Muscle of arm (tissue), 12 donors: Measurements from ENCODE around the gene IFT22. TPM values are rescaled to one million over a fixed set of nuclear protein-coding genes. Genes with fewer than 3 reads are reported as not detected.
"Not testable (repeated sequence)": the region's sequence is repeated elsewhere in the genome, so short reads cannot be mapped to it uniquely, and the experiment has no call there.

Source experiments
- DNase-seq: peaks from one replicate; pipeline ENCODE4 v3.0.0-alpha.2; 2013
- polyA plus RNA-seq, 12 donors: library from polyadenylated mRNA; unstranded; fragments of 120-200 nt; gene quantifications; one replicate each; pipeline ENCODE4 v1.2.1, GENCODE V29; 2013; ENCODE audit not compliant: insufficient read length in 12 of 12

IFT22 gene
- polyA plus RNA-seq, 12 donors: 14.3 to 30.4 (median 27.8) TPM; not detected in 1

DNA sequence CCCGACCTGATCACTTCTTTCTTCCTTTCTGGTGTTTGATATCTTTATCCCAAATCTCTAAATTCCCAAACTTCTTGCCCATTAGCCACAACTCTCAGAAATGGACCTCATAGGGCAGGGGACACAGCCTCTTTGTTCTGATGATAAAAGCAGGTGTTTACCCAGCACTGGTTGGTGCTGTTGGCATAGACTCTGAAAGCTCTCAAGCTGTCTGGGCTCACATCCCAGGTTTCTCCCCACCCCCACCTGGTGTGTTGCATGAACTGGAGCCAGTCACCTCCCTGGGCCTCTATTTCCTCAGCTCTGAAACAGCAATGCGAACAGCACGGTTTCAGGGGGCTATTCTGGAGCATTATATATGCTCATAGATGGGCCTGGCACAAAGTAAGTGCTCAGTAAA, 35.7 kb downstream of the IFT22 start:
- not testable (repeated sequence) for DNase-seq

DNA sequence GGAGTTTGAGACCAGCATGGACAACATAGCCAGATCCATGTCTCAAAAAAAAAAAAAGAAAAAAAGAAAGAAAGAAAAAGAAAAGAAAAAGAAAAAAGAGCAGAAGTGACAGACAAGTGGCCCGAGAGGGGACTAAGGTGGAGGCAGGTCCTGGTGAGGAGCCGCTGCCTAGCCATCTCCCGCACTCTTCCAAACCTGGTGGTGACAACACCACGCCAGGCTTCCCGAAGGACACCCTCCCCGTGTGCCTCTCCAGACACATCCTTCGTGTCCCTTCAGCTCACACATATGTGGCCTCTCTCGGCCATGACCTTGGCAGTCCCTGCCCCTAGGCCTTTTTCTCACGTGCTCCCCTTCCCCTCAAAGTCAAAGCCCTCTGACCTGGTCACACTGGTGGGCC, 36.4 kb downstream of the IFT22 start:
- no peak for DNase-seq

DNA sequence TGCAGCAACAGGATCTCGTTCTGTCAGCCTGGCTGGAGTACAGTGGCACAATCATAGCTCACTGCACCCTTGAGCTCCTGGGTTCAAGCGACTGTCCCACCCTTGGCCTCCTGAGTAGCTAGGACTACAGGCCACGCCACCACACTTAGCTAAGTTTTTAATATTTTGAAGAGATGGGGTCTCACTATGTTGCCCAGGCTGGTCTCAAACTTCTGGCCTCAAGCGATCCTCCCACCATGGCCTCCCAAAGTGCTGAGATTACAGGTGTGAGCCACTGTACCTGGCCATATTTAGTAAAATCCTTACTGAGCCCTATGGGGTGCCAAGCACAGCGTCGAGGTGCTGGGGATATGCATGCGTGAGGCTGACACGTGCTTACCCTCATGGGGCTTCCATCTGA, 40.7 kb downstream of the IFT22 start:
- DNase-seq: not testable (repeated sequence)

DNA sequence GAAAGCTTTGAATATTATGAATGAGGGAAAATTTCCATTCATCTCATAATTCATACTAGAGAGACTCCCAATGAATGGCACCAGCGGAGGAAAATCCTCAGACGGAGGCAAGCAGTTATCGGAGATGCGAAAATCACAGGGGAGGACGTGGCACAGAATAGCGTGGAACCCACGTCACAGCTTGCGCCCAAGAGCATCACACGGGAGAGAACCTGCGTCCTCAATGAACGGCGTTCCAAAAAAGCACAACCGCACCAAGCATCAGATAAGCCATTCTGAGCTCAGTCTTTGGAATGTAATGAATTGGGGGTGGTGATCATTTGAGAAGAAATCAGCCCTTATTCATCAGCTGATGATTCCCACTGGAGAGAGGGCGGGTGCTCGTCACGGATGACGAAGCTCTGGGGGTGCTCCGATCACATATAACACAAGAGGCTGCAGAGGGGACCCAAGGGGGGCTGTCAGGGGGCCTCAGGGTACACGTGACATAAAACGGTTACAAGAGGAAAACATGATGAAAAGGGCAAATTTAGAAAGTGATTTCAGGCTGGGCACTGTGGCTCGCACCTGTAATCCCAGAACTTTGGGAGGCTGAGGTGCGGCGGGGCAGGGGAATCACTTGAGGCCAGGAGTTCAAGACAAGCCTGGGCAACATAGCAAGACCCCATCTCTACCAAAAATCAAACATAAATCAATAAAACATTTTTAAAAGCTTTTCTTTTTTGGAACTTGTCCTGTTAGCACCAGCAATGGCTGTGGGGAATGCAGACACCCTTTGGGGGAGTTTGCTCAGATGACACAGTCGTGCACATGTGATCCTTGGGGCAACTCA, 42.9 kb downstream of the IFT22 start:
- no peak for DNase-seq

DNA sequence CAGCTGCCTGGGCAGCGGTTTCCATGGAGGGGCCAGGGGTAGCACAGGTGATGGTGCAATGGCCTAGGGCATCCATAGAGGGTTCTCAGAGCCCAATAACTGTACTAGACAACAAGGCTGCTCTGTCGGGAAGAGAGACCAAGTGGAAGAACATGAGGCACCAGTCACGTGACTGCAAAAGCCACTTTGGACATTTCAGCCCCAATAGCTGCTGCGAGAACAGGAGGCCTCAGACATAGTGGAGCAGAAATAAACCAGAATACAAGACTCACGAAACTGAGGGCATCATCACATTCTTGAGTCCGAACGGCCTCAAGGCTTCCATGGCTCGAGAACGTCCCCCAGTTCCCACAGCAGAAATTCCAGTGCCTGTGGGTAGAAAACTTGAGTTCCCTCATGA, 44.5 kb downstream of the IFT22 start:
- no peak for DNase-seq

DNA sequence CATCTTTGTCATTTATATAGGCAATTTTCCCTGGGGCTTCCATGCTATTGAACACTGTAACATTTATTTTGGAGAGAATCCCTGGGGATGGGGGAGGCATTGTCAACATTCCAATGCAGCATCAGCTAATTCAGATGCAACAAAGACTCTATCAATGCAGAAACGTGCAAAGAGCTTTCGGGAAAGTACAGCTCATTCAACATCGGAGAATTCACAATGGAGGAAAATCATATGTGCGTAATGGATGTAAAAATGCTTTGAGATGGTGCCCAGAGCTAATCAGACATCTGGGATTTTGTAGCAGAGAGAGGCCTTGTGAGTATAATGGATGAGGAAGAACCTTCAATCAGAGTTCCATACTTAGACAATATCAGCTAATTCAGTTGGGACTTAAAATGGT, 48.4 kb downstream of the IFT22 start:
- DNase-seq: no peak

DNA sequence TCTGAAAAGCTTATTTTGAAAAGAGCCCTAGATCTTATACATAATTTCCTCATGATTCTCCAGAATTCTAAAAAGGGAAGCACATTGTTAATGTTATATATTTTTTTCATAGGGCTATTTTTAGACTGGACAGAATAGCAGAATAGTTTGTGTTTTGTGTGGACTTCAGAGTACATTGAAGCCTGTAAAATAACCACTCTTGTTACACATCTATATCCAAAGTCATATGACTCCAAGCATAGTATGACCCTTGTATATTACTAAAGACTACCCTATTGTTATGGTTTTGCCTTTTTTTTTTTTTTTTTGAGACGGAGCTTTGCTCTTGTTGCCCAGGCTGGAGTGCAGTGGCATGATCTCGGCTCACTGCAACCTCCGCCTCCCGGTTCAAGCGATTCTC, 50.6 kb downstream of the IFT22 start:
- no peak for DNase-seq

DNA sequence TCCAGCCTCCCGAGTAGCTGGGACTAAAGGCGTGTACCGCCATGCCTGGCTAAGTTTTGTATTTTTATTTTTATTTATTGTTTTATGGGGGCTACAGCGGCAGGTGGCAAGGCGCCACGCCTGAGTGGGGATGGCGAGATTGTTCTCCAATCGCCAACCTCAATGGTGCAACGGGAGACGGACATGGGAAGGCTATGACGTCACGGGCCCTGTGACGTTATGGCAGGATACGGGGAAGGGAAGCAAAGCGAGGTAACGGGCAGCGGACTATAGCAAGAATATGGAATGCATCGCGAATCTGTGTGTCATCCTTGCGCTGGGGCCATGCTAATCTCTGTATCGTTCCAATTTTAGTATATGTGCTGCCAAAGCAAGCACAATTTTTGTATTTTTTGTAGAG, 51.9 kb downstream of the IFT22 start:
- DNase-seq: no peak

DNA sequence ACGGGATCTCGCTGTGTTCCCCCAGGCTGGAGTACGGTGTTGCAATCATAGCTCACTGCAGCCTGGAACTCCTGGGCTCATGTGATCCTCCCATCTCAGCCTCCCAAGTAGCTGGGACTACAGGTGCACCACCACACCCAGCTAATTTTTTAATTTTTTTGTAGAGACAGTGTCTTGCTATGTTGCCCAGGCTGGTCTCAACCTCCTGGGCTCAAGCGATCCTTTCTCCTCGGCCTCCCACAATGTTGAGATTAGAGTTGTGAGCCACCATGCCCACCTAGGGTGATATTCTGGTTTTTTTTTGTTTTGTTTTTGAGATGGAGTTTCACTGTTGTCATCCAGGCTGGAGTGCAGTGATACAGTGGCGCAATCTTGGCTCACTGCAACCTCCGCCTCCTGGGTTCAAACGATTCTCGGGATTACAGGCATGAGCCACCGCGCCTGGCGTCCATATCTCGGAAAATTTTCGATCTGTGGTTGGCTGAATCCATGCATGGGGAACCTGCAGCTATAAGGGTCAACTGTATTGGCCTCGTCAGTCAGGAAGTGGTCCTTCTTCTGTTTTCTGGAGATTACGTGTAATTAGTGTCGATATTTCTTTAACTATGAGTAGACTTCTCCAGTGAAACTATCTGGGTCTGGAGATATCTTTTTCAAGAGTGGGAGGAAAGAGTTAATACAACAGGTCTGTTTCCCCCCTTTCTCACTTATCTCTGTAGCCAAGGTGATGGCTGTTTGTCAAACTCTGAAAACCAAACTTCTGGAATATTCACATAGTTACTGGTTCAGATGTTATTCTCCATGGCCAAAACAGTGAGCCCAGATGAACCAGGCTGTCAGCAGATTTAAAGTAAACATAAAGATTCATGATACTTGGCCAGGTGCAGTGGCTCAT, 55.7 kb downstream of the IFT22 start:
- no peak for DNase-seq

DNA sequence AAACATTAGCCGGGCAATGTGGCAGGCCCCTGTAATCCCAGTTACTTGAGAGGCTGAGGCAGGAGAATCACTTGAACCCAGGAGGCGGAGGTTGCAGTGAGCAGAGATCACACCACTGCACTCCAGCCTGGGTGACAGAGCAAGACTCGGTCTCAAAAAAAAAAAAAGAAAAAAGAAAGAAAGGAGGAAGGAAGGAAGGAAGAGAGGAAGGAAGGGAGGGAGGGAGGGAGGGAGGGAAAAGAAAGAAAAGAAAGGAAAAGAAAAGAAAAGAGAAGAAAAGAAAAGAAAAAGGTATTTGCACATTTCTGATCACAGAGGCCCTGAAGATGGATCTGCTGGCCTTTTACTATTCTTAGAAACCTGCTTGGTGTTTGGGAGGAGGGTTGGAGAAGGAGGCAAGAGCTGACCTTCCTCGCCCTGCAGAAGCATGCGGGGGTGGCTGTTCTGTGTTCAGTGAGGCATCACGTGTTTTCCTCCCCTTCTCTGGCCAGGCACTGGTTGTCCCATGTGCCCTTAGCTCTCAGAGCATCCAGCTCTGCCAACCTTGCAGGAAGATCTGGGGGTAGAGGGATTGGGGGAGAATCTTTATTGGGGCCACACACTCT, 57.4 kb downstream of the IFT22 start:
- DNase-seq: not testable (repeated sequence)

Other genes starting within 250 kb of the IFT22 start
- gene TRIM56, start 236.3 kb downstream of the IFT22 start, polyA plus RNA-seq: 10 to 100 TPM in 4 of 12 donors, 1 to 10 TPM in 7, not detected in 1; 7.0 to 18.5 (median 8.9) TPM
- 1 to 10 TPM in 11 of 12 donors, not detected in 1; 1.7 to 10.0 (median 3.0) TPM for gene SERPINE1, start 194.7 kb downstream of the IFT22 start, polyA plus RNA-seq
- 10 to 100 TPM in 11 of 12 donors, not detected in 1; 17.8 to 36.0 (median 20.6) TPM for gene AP1S1, start 167.3 kb downstream of the IFT22 start, polyA plus RNA-seq
- not detected for gene VGF, start 156.2 kb downstream of the IFT22 start, polyA plus RNA-seq
- under 1 TPM in 2 of 12 donors, not detected in 10; 0.11 to 0.15 TPM for gene NAT16, start 141.5 kb downstream of the IFT22 start, polyA plus RNA-seq
- gene MOGAT3, start 120.8 kb downstream of the IFT22 start, polyA plus RNA-seq: 10 to 100 TPM in 1 of 12 donors, under 1 TPM in 4, not detected in 7; 0.08 to 31.6 (median 0.15) TPM
- 10 to 100 TPM in 11 of 12 donors, not detected in 1; 31.9 to 73.4 (median 47.2) TPM for gene PLOD3, start 104.2 kb downstream of the IFT22 start, polyA plus RNA-seq
- gene ZNHIT1, start 103.6 kb downstream of the IFT22 start, polyA plus RNA-seq: 10 to 100 TPM in 11 of 12 donors, not detected in 1; 21.4 to 46.7 (median 39.1) TPM
- gene CLDN15, start 84.0 kb downstream of the IFT22 start, polyA plus RNA-seq: 10 to 100 TPM in 2 of 12 donors, 1 to 10 TPM in 9, not detected in 1; 4.2 to 16.9 (median 5.7) TPM
- 100 to 1,000 TPM in 11 of 12 donors, not detected in 1; 101 to 149 (median 112) TPM for gene FIS1, start 76.7 kb downstream of the IFT22 start, polyA plus RNA-seq
- 1 to 10 TPM in 9 of 12 donors, under 1 TPM in 1, not detected in 2; 0.69 to 5.1 (median 1.5) TPM for gene COL26A1, start 41.1 kb upstream of the IFT22 start, polyA plus RNA-seq